Thyroid gland (tissue), 4 donors: ENCODE measurements around the gene PDE11A.

Source experiments
- POLR2A ChIP-seq, 2 donors: fragments of 450-650 bp; IDR thresholded peaks; one replicate each; pipeline ENCODE4 v1.6.1; 2017; ENCODE audit warnings: antibody characterized with exemption in 2 of 2, mild to moderate bottlenecking in 2 of 2, moderate library complexity in 1 of 2
- TF ChIP-seq, protein P1 (sequence below), 6 experiments: fragments of 200-600 bp in 3 of 6; fragments of 450-650 bp in 3 of 6; sonication (generic) in 3 of 6; IDR thresholded peaks; one replicate each; pipeline ENCODE4 v1.5.1; 2016 to 2019; ENCODE audit warnings: antibody characterized with exemption in 6 of 6, mild to moderate bottlenecking in 2 of 6, inconsistent platforms in 1 of 6, moderate library complexity in 1 of 6

DNA sequence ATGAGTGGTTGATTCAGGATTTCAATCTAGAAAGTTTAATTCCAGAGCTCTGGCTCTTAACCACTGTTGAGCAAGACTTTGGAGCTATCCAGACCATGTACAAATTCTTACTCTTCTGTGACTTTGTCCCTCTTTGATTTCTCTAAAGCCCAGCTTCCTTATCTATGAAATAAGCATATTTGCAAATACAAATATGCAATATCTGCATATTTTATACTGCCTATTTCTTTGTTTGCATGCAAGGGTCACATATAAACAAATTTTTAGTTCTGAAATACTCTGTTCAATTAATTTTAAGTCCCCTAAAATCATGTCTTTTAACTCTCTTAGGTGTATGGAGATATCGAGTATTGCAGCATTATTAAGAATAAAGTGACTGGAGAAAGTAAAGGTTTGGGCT lies 45.1 kb upstream of the PDE11A start:
- TF ChIP-seq, protein P1, sequence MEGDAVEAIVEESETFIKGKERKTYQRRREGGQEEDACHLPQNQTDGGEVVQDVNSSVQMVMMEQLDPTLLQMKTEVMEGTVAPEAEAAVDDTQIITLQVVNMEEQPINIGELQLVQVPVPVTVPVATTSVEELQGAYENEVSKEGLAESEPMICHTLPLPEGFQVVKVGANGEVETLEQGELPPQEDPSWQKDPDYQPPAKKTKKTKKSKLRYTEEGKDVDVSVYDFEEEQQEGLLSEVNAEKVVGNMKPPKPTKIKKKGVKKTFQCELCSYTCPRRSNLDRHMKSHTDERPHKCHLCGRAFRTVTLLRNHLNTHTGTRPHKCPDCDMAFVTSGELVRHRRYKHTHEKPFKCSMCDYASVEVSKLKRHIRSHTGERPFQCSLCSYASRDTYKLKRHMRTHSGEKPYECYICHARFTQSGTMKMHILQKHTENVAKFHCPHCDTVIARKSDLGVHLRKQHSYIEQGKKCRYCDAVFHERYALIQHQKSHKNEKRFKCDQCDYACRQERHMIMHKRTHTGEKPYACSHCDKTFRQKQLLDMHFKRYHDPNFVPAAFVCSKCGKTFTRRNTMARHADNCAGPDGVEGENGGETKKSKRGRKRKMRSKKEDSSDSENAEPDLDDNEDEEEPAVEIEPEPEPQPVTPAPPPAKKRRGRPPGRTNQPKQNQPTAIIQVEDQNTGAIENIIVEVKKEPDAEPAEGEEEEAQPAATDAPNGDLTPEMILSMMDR (IDR thresholded peaks at IDR 0.05): no peak
- TF ChIP-seq POLR2A (IDR thresholded peaks at IDR 0.05): no peak
